MM.1S (cell line): ENCODE results near the gene CES4A.

Experiments
- CTCF ChIP-seq: fragments of 300-600 bp; sonication (generic); IDR thresholded peaks from 2 replicates; pipeline ENCODE4 v1.5.1; 2016; ENCODE audit warnings: antibody characterized with exemption, low read length, mixed read lengths
- EZH2 ChIP-seq: fragments of 300-600 bp; sonication (generic); optimal IDR thresholded peaks from 2 replicates; pipeline ENCODE3; 2017; ENCODE audit warnings: low read depth, mild to moderate bottlenecking, antibody characterized with exemption, low read length, mixed read lengths
- EZH2phosphoT487 ChIP-seq: fragments of 300-600 bp; sonication (generic); IDR thresholded peaks from 2 replicates; pipeline ENCODE4 v1.6.1; 2018; ENCODE audit warnings: antibody characterized with exemption, low read length

DNA sequence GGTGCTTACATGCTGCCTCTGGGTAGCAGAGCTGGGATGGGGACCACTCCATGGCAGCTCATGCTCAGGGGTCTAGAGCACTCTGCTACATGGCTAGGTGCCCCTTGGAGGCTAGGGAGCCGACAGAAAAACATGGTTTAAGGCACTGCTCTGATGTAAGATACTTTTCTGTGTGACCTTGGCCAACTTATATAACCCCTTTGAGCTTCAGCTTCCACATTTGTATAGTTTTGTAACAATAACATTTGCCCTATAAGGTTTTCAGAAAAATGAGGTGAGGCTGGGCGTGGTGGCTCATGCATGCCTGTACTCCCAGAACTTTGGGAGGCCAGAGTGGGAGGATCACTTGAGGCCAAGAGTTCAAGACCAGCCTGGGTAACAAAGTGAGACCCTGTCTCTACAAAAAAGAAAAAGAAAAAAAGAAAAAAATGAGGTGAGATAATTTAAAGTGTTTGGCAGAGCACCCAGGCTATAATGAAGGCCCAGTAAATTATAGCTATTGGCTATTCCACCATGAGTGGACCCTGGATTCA lies 3.2 kb downstream of the CES4A start:
- no peak for TF ChIP-seq CTCF
- no peak for TF ChIP-seq EZH2
- no peak for TF ChIP-seq EZH2phosphoT487
